A673 (cell line): ENCODE data around the gene GRK4.

Experiments
- CTCF ChIP-seq: fragments of 300-800, 200-600 bp; sonication (generic); conservative IDR thresholded peaks from 2 replicates; pipeline ENCODE4 v1.5.1; 2017; ENCODE audit warnings: low read depth, mild to moderate bottlenecking, antibody characterized with exemption, low read length, moderate library complexity, mixed read lengths
- EZH2 ChIP-seq: fragments of 200-600 bp; sonication (generic); IDR thresholded peaks from 2 replicates; pipeline ENCODE4 v1.6.1; 2017; ENCODE audit warnings: borderline replicate concordance, low read depth, mild to moderate bottlenecking, mixed read lengths, antibody characterized with exemption, low read length; ENCODE audit not compliant: poor library complexity, severe bottlenecking

- no peak for TF ChIP-seq CTCF
- no peak for TF ChIP-seq EZH2
Observed at GRCh38 chr4:3077796-3078195, 114.4 kb downstream of the GRK4 start.
